Astrocyte (in vitro differentiated cells and primary cell): ENCODE results near the gene IZUMO2. TPM values are rescaled to one million over a fixed set of nuclear protein-coding genes. Genes with fewer than 3 reads are reported as not detected.

Experiments
- DNase-seq: peaks from one replicate; pipeline ENCODE4 v3.0.0-alpha.2; 2010; ENCODE audit warnings: low read depth
- FAIRE-seq: peaks from 2 replicates; lab custom pipeline; 2011; peaks lifted over from hg19 to GRCh38; lab: Jason Lieb, UNC
- H2AFZ ChIP-seq: 2 replicates; pipeline ENCODE4 v1.6.0; 2012; ENCODE audit warnings: low read depth, low read length, inconsistent platforms
- H3K27ac ChIP-seq: 2 replicates; pipeline ENCODE4 v1.5.1; 2011; ENCODE audit warnings: low read depth, low read length, inconsistent platforms
- H3K27me3 ChIP-seq: 2 replicates; pipeline ENCODE4 v1.6.0; 2011; ENCODE audit warnings: low read length, inconsistent platforms; ENCODE audit not compliant: insufficient read depth
- H3K36me3 ChIP-seq: 2 replicates; pipeline ENCODE4 v1.5.1; 2011; ENCODE audit warnings: low read length, inconsistent platforms; ENCODE audit not compliant: insufficient read depth
- H3K4me1 ChIP-seq: 2 replicates; pipeline ENCODE4 v1.5.1; 2011; ENCODE audit warnings: low read length, inconsistent platforms; ENCODE audit not compliant: insufficient read depth
- H3K4me2 ChIP-seq: 2 replicates; pipeline ENCODE4 v1.6.0; 2012; ENCODE audit warnings: low read length, inconsistent platforms
- H3K4me3 ChIP-seq: 2 replicates; pipeline ENCODE4 v1.5.1; 2011; ENCODE audit warnings: low read depth, mild to moderate bottlenecking, low read length, inconsistent platforms; ENCODE audit not compliant: insufficient read depth
- H3K79me2 ChIP-seq: 2 replicates; pipeline ENCODE4 v1.6.0; 2012; ENCODE audit warnings: mild to moderate bottlenecking, low read length, inconsistent platforms; ENCODE audit not compliant: insufficient read depth
- H3K9ac ChIP-seq: 2 replicates; pipeline ENCODE4 v1.6.0; 2012; ENCODE audit warnings: mild to moderate bottlenecking, low read length, inconsistent platforms
- H3K9me3 ChIP-seq: 2 replicates; pipeline ENCODE4 v1.5.1; 2012; ENCODE audit warnings: low read depth, mild to moderate bottlenecking, low read length, inconsistent platforms; ENCODE audit not compliant: insufficient read depth
- H4K20me1 ChIP-seq: 2 replicates; pipeline ENCODE4 v1.6.0; 2012; ENCODE audit warnings: low read length, inconsistent platforms; ENCODE audit not compliant: insufficient read depth
- H3K27ac Mint-ChIP-seq: one replicate; pipeline ENCODE4 v1.8.0; 2021; ENCODE audit warnings: mild to moderate bottlenecking, mixed read lengths; ENCODE audit not compliant: unreplicated experiment
- H3K27me3 Mint-ChIP-seq: one replicate; pipeline ENCODE4 v1.8.0; 2021; ENCODE audit warnings: low read depth, mixed read lengths; ENCODE audit not compliant: unreplicated experiment
- H3K36me3 Mint-ChIP-seq: one replicate; pipeline ENCODE4 v1.8.0; 2021; ENCODE audit warnings: low read depth, mixed read lengths; ENCODE audit not compliant: unreplicated experiment
- H3K4me1 Mint-ChIP-seq: one replicate; pipeline ENCODE4 v1.8.0; 2021; ENCODE audit warnings: low read depth, mixed read lengths; ENCODE audit not compliant: unreplicated experiment
- H3K4me3 Mint-ChIP-seq: one replicate; pipeline ENCODE4 v1.8.0; 2021; ENCODE audit warnings: mild to moderate bottlenecking, moderate library complexity, mixed read lengths; ENCODE audit not compliant: unreplicated experiment
- H3K9me3 Mint-ChIP-seq: one replicate; pipeline ENCODE4 v1.8.0; 2021; ENCODE audit warnings: mild to moderate bottlenecking, mixed read lengths; ENCODE audit not compliant: unreplicated experiment
- EZH2 ChIP-seq: IDR thresholded peaks from 2 replicates; pipeline ENCODE4 v1.6.1; 2012; ENCODE audit warnings: mild to moderate bottlenecking, low read length, inconsistent platforms; ENCODE audit not compliant: insufficient read depth
- total RNA-seq: library from RNA; stranded (reverse); gene quantifications from 2 replicates; pipeline ENCODE4 v1.2.1, GENCODE V29; 2021
- TF ChIP-seq, protein P1 (sequence below): IDR thresholded peaks from 2 replicates; pipeline ENCODE4 v1.5.1; 2011; ENCODE audit warnings: low read depth, mild to moderate bottlenecking, inconsistent platforms, low read length, moderate library complexity; ENCODE audit not compliant: insufficient read depth

The IZUMO2 gene
- total RNA-seq, 1 donor from 2014 or later: not detected

DNA sequence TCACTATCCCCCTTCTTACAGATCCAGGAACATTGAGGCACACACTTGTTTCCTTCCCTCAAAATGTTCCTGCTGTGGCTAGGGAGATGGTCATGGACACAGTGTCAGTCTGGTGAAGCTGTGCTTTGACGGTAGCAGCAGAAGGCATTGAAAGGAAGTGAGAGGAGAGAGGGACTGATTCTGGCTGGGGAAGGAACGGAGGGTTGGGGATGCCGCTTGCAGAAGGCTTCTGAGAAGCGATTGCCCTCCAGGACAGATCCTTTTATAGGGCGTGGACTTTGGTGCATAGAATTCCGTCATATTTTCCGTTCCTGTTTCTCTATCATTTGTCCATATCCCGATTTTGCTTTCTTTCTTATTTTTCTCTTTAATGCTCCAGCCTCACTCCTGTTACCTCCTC, 26.2 kb upstream of the IZUMO2 start:
- TF ChIP-seq, protein P1, sequence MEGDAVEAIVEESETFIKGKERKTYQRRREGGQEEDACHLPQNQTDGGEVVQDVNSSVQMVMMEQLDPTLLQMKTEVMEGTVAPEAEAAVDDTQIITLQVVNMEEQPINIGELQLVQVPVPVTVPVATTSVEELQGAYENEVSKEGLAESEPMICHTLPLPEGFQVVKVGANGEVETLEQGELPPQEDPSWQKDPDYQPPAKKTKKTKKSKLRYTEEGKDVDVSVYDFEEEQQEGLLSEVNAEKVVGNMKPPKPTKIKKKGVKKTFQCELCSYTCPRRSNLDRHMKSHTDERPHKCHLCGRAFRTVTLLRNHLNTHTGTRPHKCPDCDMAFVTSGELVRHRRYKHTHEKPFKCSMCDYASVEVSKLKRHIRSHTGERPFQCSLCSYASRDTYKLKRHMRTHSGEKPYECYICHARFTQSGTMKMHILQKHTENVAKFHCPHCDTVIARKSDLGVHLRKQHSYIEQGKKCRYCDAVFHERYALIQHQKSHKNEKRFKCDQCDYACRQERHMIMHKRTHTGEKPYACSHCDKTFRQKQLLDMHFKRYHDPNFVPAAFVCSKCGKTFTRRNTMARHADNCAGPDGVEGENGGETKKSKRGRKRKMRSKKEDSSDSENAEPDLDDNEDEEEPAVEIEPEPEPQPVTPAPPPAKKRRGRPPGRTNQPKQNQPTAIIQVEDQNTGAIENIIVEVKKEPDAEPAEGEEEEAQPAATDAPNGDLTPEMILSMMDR: no peak
- TF ChIP-seq EZH2: no peak
- no peaks in the 10 kb centered on the region for H3K4me1 ChIP-seq
- no peaks in the 10 kb centered on the region for H3K27me3 ChIP-seq
- H3K27ac Mint-ChIP-seq: no peak overlapping the region
- no peak overlapping the region for H3K4me2 ChIP-seq
- no peak overlapping the region for H3K27ac ChIP-seq
- no peak overlapping the region for H2AFZ ChIP-seq
- no peak overlapping the region for H3K4me3 Mint-ChIP-seq
- no peaks in the 10 kb centered on the region for H3K27me3 Mint-ChIP-seq
- H3K9me3 Mint-ChIP-seq: peaks cover 9% of the 10 kb centered on the region
- no peaks in the 10 kb centered on the region for H3K79me2 ChIP-seq
- DNase-seq (no peak), FAIRE-seq (no peak)
- no peaks in the 10 kb centered on the region for H4K20me1 ChIP-seq
- no peaks in the 10 kb centered on the region for H3K36me3 ChIP-seq
- no peaks in the 10 kb centered on the region for H3K4me1 Mint-ChIP-seq
- no peak overlapping the region for H3K4me3 ChIP-seq
- H3K36me3 Mint-ChIP-seq: no peaks in the 10 kb centered on the region
- H3K9ac ChIP-seq: no peak overlapping the region
- no peaks in the 10 kb centered on the region for H3K9me3 ChIP-seq

- Mint-ChIP-seq H3K9me3 (peaks cover 6% of the 10 kb centered on the region), H3K27ac (no peak overlapping the region), H3K4me3 (no peak overlapping the region), H3K36me3 (no peaks in the 10 kb centered on the region), H3K27me3 (no peaks in the 10 kb centered on the region), H3K4me1 (no peaks in the 10 kb centered on the region)
- H3K79me2 ChIP-seq: no peaks in the 10 kb centered on the region
- no peak overlapping the region for H3K4me2 ChIP-seq
- no peaks in the 10 kb centered on the region for H3K9me3 ChIP-seq
- no peaks in the 10 kb centered on the region for H4K20me1 ChIP-seq
- H3K27me3 ChIP-seq: no peaks in the 10 kb centered on the region
- DNase-seq: no peak
- H3K4me1 ChIP-seq: no peaks in the 10 kb centered on the region
- no peak overlapping the region for H2AFZ ChIP-seq
- no peak overlapping the region for H3K27ac ChIP-seq
- H3K4me3 ChIP-seq: no peak overlapping the region
- no peak for FAIRE-seq
- no peaks in the 10 kb centered on the region for H3K36me3 ChIP-seq
- TF ChIP-seq, protein P1: no peak
- TF ChIP-seq EZH2: no peak
- no peak overlapping the region for H3K9ac ChIP-seq
Observed at GRCh38 chr19:50187937-50188336, 24.9 kb upstream of the IZUMO2 start.

- H3K9me3 Mint-ChIP-seq: peaks cover 4% of the 10 kb centered on the region
- no peaks in the 10 kb centered on the region for H3K36me3 ChIP-seq
- H3K4me3 ChIP-seq: no peak overlapping the region
- no peak overlapping the region for H3K4me3 Mint-ChIP-seq
- no peaks in the 10 kb centered on the region for H3K27me3 ChIP-seq
- no peak overlapping the region for H3K4me2 ChIP-seq
- H3K4me1 Mint-ChIP-seq: no peaks in the 10 kb centered on the region
- H2AFZ ChIP-seq: no peak overlapping the region
- FAIRE-seq (no peak), DNase-seq (no peak)
- no peak for TF ChIP-seq EZH2
- TF ChIP-seq, protein P1: no peak
- no peak overlapping the region for H3K27ac ChIP-seq
- H3K9ac ChIP-seq: no peak overlapping the region
- H4K20me1 ChIP-seq: no peaks in the 10 kb centered on the region
- no peaks in the 10 kb centered on the region for H3K9me3 ChIP-seq
- H3K27me3 Mint-ChIP-seq: no peaks in the 10 kb centered on the region
- no peaks in the 10 kb centered on the region for H3K4me1 ChIP-seq
- no peaks in the 10 kb centered on the region for H3K79me2 ChIP-seq
- H3K36me3 Mint-ChIP-seq: no peaks in the 10 kb centered on the region
- H3K27ac Mint-ChIP-seq: no peak overlapping the region
Observed at GRCh38 chr19:50184196-50184595, 21.1 kb upstream of the IZUMO2 start.
